ENCODE measurements around the gene SCARB1.

Gene SCARB1

DNA sequence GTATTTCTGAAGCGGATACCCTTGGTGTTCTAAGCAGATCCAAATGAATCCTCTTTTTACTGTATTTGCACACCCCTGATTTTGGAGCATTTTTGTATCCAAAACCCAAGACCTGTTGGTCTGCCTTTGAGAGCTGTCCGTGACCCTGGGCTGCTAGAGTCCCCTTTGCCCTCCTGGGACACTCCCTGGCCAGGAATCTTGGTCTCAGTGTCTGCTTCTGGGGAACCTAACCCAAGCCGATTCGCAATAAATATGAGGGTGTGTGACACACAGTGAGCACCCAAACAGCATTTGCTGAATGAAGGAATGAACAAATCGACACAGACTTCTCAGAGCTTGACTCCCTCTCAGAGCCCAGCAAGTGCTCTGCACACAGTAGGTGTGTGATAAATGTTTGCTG is 92.9 kb downstream of the SCARB1 start:
- DNase-seq: no peak

DNA sequence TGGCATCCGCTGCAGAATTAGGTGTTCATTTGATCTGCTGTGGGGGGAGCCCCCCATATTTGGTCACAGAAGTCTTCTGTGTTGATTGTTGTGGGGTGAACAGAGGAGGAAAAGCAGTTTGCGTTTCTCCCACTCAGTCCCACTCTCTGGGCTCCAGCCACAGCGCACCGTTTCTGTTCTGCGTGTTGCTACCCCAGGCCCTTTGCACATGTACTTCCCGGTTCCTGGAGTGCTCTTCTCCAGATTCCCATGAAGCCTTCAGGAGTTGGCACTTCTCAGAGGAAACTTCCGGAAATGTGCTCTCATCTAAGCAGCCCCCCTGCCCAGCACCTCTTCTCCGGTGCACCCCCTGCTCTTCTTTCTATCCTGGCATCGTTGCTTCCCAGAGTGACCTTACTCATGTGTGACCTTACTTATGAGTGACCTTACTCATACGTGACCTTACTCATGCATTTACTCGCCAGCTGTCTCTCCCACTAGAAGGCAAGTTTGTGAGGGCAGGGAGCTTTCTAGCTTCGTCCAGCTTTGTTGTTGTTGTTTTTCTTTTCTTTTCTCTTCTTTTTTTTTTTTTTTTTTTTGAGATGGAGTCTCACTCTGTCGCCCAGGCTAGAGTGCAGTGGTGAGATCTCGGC is 93.7 kb downstream of the SCARB1 start:
- DNase-seq: no peak

DNA sequence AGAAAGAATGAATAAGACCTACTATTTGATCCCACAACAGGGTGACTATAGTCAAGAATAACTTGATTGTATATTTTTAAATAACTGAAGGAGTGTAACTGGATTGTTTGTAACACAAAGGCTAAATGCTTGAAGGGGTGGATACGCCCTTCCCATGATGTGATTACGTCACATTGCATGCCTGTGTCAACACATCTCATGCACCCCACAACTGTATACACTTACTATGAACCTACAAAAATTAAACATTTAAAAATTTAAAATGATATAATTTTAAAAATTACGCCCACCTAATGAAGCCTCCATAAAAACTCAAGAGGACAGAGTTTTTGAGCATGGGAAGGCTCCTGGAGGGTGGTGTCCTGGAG is 94.5 kb downstream of the SCARB1 start:
- DNase-seq: no peak

DNA sequence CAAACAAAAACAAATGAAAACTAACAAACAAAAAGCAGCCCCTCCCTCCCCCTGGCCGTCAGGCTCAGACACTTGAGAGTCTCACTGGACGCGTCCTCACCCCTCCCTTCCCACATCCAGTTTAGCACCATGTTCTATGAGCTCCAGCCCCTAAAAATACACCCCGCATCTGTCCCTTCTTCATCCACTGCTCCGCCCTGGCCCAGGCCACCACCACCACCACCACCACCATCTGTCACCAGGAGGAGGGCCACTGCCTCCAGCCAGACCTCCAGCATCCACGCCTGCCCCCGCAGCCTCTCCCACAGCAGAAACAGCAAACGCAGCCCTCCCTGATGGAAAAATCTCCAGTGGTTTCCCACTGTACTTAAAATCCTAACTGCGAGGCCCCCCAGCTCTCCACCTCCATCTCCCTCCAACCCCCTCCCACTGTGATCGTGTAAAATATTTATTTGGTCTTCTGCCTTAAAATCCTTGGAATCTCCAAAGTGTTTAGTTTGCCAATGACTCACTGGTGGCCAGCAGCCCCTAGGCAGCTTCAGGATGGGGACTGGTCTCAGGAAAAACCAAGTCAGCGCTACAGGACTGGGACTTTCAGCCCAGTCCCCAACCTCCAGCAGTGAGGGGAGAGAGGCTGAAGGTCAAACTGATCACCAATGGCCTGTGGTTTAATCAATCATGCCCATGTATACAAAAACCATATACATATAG is 95.1 kb downstream of the SCARB1 start:
- DNase-seq: no peak

DNA sequence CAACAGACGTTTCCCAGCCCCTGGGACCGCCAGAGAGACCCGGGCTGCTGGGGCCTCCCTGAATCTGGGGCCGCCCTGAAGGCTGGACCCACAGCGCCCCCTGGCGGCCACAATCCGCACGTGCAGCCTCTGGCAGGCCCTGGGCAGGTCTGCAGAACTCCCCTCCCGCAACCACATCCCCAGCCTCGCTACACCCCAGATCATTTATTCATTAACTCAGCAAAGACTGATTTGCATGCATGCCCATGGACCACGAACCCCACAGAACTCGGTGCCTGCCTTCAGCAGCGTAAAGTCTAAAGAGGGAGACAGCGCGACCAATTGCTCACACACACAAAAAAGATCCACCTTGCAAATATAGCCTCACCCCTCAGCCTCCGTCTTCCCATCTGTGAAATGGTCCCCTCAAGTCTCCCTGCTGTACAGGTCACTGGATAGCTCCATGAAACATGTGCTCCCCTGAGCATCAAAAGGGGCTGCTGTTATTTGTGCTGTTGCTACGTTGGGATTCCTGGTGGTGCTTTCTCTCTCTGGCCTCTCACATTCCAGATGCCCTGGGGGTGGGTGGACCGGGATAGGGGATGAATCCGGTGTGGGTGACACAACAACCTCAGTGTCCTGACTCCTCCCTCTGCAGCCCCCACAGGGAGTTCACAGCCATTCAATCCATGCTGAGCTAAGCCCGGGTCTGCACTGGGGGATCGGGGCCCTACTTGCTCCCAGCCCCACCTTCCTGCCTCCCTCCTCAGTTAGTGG is 96.4 kb downstream of the SCARB1 start:
- peak; percentile 92 for DNase-seq

DNA sequence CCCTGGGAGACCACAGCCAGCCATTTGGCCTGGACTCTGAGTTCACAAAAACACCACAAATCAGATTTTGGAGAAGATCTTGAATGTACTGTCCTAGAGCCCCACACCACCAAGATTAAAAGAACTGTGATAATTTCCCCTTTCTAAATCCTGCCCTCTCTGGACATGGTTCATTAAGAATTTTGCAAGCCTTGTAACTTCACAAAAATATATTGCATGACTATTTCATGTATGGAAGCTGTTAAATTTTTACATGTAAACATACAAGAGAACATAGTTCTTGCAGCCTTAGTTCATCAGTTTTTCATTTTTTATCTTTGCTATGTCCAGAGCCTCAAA is 97.0 kb downstream of the SCARB1 start:
- DNase-seq: no peak

DNA sequence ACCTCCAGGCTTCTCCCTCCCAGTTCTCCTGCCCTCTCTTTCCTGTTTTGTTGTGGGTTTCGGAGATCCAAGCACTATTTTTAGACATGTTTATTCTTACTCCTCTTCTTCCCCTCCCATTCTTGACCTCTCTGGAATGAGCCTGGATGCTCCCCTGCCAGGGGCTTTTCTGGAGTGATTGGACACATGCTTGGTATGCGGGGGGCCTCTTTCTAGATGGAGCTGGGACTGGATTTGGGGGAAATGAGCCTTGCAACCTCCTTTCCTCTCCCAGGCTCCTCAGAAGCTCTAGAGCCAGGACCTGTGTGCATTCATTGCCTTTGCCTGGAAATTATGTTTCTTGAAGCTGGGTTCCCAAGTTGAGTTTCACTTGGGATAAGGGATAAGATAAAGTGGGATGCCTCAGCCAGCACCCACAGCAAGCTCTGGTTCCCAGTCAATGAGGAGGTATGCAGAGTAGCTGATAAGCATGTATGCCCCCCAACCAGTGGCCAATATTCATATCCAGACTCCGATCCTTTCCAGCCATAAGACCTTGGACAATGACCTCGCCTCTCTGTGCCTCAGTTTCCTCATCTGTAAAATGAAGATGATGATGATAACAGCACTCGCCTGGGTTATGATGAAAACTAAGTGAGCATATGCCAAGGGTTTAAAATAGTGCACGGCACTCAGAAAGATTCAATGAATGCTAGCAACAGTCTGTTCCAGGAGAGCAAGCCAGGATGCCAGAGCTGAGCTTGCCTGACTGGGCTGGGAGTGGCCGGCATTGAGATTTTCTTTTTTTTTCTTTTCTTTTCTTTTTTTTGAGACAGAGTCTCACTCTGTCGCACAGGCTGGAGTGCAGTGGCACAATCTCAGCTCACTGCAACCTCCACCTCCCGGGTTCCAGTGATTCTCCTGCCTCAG is 97.8 kb downstream of the SCARB1 start:
- DNase-seq: no peak

DNA sequence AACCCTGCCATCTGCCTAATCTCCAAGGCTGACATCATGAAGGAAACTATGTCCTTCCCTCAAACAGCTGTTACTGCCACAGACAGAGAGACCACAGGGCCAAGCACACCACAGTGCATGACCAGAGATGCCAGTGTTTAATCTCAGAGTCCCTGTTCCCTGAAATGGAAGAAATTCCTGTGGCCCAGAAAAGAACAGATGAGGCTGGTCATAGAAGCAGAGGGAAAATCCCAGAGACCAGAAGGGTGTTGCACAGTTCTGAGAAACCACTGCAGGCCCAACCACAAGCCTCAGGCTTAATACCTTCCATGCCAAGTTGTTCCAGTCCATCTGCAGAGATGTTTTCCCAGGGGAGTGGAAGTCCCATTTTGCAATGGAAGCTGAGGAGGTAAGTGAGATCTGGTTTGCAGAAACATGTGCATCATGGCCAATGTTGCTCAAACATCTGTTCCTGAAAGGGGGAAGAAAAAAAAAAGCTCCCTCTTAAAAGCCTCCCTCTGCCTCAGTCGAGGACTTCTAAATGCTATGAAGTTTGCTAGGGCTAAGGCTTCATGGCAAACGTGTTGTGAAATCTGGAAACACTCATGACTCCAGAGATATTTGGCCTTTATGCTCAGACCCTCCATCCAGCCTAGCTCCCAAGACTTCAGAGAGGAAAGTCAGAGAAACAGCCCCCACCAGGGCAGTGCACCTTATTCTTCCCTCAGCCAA is 98.6 kb downstream of the SCARB1 start:
- no peak for DNase-seq

DNA sequence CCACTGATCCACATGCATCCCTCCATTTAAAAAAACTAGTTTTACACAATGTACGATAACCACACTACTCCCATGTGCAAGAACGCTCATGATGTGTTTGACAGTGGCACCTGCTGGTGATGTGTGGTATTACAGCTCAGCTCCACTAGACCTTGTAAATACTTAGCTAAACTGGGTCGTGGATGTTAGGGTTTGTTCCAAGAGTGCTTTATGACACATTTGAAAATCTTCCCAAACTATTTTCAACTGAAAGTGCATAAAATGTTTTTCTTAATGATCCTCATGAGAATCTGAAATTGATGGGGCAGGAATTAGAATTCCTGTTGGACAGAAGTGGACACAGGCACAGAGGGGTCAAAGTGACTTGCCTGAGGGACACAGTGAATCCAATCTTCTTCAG is 99.2 kb downstream of the SCARB1 start:
- DNase-seq: peak; percentile 75

DNA sequence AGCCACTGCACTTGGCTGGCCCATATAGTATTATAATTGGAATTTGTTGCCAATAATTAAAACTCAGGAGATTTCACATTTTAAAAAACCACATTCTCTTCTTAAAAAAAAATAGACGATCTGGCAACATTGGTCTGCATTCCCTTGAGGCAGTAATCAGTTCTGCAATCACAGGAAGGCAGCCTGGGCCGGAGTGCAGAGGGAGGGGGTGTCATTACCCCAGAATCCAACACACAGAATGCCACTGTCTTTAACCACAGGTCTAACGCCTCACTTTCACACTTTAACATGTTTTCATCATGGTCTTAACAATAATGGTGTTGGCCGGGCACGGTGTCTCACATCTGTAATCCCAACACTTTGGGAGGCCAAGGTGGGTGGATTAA is 100.1 kb downstream of the SCARB1 start:
- no peak for DNase-seq

DNA sequence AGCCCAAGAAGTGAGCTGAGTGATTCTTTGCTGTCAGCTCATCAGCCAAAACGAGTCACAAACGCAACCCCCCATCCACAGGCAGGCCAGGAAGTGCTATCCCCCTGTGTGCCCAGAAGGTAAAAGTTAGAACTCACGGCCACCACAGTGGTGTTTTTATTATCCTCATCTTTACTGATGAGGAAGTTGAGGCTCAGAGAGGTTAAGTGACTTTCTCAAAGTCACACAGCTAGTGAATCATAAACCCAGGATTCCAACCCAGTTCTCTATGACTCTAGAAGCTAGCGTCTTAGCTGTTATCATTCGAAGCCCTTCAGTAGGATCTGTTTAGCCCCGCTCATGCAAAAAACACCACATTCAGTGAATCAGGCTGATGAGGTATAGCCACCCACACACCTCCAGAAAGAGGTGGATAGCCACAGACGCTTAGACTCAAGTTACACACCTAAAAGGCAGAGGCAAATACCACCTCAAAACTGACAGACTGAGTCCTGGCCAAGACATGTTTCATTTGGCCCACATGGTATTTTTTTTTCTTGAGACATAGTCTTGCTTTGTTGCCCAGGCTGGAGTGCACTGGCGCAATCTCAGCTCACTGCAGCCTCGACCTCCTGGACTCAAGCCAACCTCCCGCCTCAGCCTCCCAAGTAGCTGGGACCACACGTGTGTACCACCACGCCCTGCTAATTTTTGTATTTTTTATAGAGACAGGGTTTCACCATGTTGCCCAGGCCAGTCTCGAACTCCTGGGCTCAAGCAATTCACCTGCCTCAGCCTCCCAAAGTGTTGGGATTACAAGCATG is 100.7 kb downstream of the SCARB1 start:
- DNase-seq: no peak

DNA sequence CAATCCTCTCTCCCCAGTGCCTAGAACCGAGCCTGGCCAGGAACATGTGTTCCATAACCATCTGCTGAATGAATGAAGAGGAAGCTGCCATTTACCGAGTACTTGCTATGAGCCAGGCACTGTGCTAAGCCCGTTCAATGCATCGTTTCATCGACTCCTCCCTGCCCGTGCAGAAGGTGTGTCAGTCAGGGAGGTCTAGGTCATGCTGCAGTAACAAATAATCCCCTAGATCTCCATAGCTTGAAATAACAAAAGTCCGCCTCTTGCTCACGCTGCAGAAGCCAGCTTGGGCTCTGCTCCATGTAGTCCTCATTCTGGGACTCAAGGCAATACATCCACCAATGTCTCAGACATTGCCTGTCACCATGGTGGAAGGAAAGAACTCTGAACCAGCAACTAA is 101.3 kb downstream of the SCARB1 start:
- no peak for DNase-seq

DNA sequence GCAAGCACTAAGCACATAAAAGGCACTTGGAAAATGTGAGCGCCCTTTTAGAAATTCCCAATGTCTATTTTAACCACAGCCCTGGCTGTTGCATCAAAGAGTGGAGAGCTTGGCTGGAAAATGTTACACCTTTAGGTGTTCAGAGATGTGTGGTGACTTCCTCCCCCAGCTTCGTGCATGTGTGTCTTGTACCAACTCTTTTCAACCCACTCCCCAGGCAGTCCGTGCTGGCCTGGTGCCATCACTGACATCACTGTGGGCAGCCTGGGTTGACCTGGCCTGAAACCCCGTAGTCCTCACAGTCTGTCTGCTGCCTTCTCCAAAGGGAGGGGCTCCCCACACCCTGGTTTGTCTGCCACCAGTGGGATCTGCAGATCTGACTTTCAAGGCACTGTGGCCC is 101.8 kb downstream of the SCARB1 start:
- peak; percentile 76 for DNase-seq

DNA sequence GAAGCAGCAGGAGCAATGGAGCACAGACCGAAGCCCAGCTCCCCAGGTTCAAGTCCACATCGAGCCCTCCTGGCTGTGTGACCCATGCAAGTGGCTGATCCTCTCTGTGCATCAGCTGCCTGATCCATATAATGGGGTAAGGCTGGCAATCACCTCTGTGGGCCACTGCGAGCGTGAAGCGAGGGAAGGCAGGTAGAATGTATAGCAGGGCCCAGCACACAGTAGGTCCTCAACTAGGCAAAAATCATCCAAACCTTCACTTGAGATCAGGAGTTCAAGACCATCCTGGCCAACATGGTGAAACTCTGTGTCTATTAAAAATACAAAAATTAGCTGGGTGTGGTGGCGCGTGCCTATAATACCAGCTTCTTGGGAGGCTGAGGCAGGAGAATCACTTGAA is 102.6 kb downstream of the SCARB1 start:
- DNase-seq: no peak

DNA sequence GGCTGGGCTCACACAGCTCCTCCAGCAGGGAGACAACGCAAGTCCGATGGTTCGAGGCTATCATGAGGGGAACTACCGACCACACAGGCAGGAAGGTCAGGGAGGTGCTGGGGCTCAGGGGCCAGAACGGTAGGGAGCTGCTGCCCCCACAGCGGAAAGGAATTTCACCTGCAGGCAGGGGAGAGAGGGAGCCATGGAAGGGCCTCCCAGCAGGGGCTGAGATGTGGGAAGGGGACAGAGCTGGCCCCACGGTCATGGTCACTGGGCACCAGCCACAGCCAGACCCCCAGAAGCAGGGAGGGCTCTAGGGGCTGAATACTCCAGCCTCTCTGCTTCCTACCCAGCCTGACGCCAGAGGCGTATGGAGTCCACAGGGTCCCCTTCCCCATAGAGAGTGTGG is 103.1 kb downstream of the SCARB1 start:
- DNase-seq: no peak

DNA sequence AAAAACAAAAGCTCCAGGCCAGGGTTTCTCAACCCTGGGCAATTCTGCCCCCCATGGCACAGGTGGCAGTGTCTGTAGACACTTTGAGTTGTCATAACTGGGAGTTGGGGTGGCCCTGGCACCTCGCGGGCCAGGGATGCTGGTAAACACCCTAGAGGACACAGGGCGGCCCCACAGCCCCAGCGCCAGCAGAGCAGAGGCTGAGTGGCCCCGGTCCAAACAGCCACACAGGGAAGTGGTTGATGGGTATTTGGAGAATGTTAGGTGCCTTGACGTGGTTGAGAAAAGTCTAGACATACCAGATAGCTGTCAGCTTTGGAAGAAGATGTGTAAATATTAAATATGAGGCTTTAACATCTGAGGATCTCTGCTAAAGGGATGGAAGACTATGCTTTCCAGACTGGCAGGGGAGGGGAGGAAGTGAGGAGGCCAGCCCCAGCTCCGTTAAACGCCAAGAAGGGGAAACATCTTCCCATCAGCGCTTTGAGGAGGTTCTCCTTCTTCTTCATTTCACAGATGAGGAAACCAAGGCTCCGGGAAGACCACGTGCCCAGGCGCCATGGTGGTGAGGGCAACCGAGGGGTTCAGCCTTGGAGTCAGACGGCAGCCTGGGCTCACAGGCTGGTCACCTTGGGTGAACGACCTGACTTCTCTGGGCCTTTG is 103.7 kb downstream of the SCARB1 start:
- no peak for DNase-seq

DNA sequence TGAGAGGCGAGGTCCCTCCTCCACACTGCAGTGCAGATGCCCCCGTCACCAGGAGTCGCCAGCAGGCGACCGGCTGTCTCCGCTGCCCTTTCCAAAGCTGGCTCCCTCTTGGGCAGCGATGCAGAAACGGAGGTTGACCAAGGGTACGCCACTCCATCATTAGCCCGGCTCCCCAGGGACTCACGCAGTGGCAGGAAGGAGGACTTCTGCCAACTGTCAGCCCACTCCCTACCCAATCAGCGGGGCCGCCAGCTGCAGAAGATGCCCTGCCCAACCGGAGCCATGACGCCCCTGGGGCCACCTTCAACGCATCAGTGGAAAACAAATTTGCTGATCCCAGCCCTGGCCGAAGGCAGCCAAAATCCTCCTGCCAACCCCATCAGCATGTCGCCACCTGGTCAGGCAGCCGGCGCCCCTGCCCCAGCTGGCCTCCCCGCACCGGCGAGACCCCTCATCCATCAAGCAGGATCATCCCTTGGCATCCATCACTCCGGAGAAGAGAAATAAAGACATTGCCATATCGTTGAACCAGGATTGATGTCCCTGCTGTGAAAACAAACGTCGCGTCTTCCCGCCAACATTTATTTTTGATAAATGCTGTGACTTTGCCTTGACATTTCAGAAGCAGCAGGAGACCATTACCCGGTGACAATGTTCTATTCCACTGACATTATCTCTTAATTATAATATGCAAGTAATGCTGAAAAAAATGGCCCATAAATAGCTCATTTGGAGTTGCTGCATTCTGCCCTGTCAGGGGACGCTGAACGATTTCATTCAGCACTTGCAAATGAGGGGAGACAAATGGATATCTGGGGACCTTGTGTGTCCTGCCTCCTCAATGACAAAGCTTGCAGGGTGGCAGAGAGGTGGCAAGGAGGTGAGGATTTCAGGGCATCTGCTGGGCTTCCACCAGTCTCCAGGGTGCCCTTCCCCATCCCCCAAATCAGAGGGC is 105.1 kb downstream of the SCARB1 start:
- no peak for DNase-seq

DNA sequence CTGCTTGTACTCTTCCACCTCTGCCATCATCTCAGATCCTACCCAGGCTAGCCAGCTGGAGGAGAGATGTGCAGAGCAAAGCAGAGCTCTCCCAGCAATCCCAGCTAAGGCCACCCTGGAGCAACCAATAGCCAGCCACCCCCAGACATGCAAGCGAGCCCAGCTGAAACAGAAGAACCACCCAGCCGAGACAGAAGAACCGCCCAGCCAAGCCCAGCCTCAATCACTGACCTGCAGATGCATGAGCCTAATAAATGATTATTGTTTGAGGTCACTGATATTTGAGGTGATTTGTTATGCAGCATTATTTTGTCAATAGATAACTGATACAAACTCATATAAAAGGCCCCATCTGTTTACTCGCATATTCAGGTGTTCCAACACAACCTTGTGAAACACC is 106.3 kb downstream of the SCARB1 start:
- DNase-seq: no peak

DNA sequence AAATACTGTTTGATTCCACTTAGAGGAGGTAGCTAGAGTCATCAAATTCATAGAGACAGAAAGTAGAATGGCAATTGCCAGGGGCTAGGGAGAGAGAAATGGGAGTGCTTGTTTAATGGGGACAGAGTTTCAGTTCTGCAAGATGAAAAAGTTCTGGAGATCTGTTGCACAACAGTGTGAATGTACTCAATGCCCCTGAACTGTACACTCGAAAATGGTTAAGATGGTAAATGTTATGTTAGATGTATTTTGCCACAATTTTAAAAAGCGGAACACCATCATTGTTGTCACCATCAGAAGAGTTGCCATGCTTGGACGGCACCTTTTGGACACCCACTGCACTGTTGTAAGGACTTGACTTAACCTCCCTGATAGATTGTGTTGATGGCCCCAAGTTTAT is 106.9 kb downstream of the SCARB1 start:
- DNase-seq: no peak

DNA sequence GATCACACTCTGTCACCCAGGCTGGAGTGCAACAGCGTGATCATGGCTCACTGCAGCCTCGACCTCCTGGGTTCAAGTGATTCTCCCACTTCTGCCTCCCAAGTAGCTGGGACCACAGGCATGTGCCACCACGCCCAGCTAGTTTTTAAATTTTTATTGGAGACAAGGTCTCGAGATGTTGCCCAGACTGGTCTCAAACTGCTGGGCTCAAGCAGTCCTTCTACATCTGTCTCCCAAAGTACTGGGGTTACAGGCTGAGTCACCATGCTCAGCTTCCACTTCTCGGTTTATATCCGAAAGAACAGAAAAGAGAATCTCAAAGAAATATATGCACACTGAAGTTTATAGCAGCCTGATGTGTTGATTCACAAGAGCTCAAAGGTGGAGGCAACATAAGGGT is 107.5 kb downstream of the SCARB1 start:
- DNase-seq: no peak
